Fibroblast of the aortic adventitia (primary cell): ENCODE measurements around the gene PIGBOS1. TPM values are rescaled to one million over a fixed set of nuclear protein-coding genes. Genes with fewer than 3 reads are reported as not detected.
"Not testable (repeated sequence)": the region's sequence is repeated elsewhere in the genome, so short reads cannot be mapped to it uniquely, and the experiment has no call there.

Experiments used
- DNase-seq: peaks from one replicate; pipeline ENCODE4 v3.0.0-alpha.2; 2010; ENCODE audit warnings: low read depth
- H3K4me3 ChIP-seq: 2 replicates; pipeline ENCODE4 v1.5.1; 2011; ENCODE audit warnings: low read depth, mild to moderate bottlenecking, control low read depth, low read length, moderate library complexity
- CTCF ChIP-seq: IDR thresholded peaks from 2 replicates; pipeline ENCODE4 v1.5.1; 2011; ENCODE audit warnings: mild to moderate bottlenecking, low read length, control low read depth, inconsistent platforms; ENCODE audit not compliant: insufficient read depth
- total RNA-seq: library from RNA; depleted of rRNA; stranded (reverse); fragments of >200 nt; gene quantifications from 2 replicates; pipeline ENCODE4 v1.2.3, GENCODE V29; 2012; ENCODE audit warnings: low replicate concordance

Gene PIGBOS1
- total RNA-seq, 1 donor = 10.9 TPM

- no peak for TF ChIP-seq CTCF
- peak; percentile 75 for DNase-seq
- H3K4me3 ChIP-seq = peak overlapping the region; percentile 91
Observed at GRCh38 chr15:55319537-55320237, 764 bp upstream of the PIGBOS1 start.

- DNase-seq, H3K4me3 ChIP-seq: not testable (repeated sequence)
Observed at GRCh38 chr15:55302801-55303200, 16.1 kb downstream of the PIGBOS1 start.

GRCh38 chr15:55297315-55297714 is 21.6 kb downstream of the PIGBOS1 start:
- DNase-seq = no peak
- no peak for TF ChIP-seq CTCF
- H3K4me3 ChIP-seq = no peak overlapping the region

GRCh38 chr15:55290528-55291057 is 28.3 kb downstream of the PIGBOS1 start:
- peak overlapping the region; percentile 88 for H3K4me3 ChIP-seq
- DNase-seq = no peak
- TF ChIP-seq CTCF = peak; percentile 90

GRCh38 chr15:55289746-55290527 is 29.0 kb downstream of the PIGBOS1 start, which contains the start of gene RAB27A:
Gene RAB27A (minus strand): TSS chr15:55289813. CDS start chr15:55234934, 54,879 bp downstream.
- peak; percentile 81 for DNase-seq
- H3K4me3 ChIP-seq = peak within 1 kb of the TSS; percentile 88
- no peak for TF ChIP-seq CTCF

- DNase-seq = peak; percentile 47
- no peak for TF ChIP-seq CTCF
- H3K4me3 ChIP-seq = peak overlapping the region; percentile 88
Observed at GRCh38 chr15:55289011-55289745, 29.7 kb downstream of the PIGBOS1 start.
